ENCODE data around the gene PTPN14.
A peak's percentile ranks its signal among the peaks of the same experiment; 100 is the strongest.
"Not testable (repeated sequence)": the region's sequence is repeated elsewhere in the genome, so short reads cannot be mapped to it uniquely, and the experiment has no call there.

The PTPN14 gene

DNA sequence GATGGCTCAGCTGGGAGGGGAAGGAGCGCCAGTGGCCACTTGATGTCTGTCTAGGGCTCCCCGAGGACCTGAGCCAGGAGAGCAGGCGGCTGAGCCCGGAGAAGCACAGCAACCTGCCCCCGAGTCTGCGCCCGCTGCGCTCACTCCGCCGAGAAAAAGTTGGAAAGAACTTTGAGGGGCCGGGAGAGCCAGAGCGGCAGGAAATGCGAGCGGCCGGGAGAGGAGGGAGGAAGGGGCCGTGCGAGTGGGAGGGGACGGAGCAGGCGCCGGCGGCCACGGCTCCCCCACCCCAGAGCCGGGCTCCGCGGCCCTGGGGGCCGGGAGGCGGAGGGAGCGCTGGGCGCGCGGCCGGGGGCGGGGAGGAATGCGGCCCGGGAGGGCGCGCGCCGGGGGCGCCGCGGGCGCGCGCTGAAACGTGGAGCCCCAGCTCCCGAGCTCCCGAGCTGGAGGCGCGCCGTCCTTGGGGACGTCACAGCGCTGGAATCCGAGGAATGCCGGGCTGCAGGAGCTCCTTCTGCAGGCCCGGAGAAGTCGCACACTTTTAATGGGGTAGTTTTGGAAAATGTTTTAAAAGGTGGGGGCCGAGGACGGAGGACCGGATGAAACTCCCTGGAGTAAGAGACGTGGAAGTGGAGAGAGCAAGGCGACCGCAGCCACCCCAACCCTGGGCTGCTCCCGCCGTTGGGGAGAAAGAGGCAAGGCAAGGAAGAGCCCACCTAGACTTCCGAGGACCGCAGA, at the start of gene PTPN14:
Gene PTPN14 (minus strand): TSS at position 167 of the 738 bp plus-strand sequence. CDS start 86,799 bp downstream, outside the sequence.
- no peak for FAIRE-seq

DNA sequence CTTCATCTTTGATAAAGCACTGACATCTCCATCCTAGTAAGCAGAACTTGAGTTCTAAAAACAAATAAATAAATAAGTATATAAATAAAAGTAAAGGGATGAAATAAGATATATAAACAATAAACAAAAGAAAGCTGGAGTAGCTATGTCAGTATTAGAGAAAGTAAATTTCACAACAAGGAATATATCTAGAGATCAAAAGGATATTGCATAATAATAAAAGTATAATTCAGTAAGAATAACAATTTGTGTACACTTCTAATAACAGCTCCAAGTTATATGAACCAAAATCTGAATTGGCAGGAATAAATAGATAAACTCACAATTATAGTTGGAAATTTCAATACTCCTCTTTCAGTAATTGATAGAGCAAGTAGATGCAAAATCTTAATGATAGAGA, 41.8 kb upstream of the PTPN14 start:
- FAIRE-seq, result peak; percentile 58

DNA sequence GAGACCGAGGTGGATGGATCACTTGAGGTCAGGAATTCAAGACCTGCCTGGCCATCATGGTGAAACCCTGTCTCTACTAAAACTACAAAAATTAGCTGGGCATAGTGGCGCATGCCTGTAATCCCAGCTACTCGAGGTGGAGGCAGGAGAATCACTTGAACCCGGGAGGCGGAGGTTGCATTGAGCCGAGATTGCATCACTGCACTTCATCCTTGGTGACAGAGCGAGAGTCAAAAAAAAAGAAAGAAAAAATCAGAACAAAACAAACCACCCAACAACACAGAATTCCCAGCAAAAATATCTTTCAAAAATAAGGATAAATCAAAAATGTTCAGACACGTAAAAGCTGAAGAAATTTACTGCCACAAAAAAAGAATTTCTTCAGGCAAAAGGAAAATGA, 40.5 kb upstream of the PTPN14 start:
- not testable (repeated sequence) for FAIRE-seq

DNA sequence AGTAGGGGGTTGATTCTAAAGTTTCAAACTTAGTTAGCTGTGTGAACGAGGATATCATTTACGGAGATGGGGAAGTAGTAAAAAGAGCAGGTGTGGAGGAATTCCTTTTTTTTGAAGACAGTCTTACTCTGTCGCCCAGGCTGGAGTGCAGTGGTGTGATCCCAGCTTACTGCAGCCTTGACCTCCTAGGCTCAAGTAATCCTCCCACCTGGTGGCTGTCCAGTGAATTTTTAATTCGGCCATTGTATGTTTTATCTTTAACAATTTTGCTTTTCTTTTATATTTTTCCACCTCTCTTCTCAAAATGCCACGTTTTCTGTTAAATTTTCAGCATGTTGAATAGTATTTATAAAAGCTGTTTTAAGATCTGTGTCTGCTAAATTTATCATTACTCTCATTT, 39.3 kb upstream of the PTPN14 start:
- FAIRE-seq, result no peak

DNA sequence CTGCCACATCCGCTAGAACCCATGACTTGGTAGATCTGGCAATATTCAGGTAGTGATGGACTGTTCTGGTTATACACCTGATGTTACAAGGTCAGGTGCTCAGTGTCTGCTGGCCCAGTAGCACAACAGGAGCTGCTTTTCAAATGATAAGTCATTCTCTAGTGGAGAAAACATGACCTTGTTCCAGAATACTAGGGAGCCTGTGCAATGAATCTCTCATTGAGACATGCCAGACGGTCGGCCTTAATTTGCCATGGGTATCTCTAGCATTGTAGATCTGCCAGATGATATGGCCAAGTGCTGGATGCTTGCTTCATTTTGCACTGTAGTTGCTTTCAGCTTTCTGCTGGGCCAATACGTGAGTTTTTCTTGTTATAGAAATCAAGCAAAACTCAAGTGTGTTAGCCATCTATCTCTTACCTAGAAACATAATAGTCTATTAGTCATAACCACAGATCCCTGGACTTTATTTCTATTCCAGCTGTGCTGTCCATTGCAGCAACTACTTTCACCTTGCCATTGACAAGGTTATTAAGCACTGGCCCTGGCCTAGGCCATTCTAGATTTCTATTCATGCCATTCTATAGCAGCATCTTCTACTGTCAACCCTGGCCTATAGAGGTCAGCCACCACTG, 37.7 kb upstream of the PTPN14 start:
- no peak for FAIRE-seq

DNA sequence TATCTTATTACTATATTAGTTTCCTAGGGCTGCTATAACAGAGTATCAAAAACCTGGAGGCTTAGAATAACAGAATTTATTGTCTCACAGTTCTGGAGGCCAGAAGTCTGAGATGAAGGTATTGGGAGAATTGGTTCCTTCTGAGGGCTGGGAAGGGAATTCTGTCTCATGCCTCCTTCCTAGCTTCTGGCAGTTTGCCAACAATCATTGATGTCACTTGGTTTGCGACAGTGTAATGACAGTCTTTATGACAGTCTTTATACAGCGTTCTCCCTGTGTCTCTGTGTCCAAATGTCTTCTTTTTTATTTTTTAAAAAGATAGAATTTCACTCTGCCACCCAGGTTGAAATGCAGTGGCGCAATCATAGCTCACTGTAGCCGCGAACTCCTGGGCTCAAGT, 35.8 kb upstream of the PTPN14 start:
- FAIRE-seq, result no peak

DNA sequence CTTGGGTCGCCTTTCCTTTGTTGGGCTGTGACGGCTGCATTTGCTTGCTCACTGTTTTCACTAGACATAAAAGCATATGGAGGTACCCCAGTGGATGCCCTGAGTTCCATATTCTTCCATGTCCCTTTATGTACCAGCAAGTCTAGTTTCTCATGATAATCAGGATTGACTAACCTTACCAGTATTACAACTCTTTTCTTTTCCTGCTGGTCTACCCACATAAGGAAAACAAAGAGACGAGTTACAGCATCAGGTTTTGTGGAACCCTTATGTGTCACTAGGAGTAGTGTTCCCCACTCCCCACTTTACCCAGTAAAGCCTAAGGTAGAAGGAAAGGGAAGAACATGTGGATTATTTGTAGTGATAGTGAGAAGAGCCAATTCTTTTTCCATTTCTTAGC, 35.2 kb upstream of the PTPN14 start:
- FAIRE-seq, result no peak

DNA sequence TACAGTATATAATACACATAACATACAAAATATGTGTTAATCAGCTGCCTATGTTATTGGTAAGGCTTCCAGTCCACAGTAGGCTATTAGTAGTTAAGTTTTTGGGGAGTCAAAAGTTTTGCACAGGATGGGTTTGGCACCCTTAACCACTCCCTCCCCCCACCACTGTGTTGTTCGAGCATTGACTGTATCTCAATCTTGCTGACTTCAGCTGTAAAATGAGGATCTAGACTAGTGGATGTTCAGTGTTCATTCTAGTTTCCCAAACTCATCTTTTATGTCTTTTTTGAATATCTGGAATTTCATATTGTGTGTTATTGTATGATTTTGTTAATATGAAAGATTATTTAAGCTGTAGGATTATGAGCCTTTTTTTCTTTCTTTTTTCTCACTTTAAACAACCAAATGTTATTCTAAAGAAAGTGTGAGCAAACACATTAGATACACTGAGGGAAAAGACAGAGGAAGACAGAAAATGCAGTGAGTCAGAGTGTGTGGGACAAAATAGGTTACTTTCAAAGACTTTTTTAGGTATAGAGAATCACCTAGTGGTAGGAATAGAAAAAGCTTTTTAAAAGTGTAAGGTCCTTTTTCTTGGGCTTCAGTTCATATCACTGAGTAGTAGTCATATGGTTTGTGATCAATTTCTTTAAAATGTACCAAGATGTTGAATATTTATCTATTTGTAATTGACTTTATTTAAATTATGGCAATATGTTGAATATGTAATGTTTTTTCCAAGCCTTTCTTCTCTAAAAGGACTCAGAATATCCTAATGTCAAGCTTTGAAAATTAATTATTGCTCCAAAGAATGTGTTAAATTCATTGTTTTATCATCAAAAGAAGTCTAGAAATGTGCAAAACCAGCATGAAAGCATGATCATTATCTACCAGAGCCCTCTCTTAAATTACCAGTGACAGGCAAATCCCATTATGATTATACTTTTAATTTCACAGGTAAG, 33.7 kb upstream of the PTPN14 start:
- FAIRE-seq, result peak; percentile 97

DNA sequence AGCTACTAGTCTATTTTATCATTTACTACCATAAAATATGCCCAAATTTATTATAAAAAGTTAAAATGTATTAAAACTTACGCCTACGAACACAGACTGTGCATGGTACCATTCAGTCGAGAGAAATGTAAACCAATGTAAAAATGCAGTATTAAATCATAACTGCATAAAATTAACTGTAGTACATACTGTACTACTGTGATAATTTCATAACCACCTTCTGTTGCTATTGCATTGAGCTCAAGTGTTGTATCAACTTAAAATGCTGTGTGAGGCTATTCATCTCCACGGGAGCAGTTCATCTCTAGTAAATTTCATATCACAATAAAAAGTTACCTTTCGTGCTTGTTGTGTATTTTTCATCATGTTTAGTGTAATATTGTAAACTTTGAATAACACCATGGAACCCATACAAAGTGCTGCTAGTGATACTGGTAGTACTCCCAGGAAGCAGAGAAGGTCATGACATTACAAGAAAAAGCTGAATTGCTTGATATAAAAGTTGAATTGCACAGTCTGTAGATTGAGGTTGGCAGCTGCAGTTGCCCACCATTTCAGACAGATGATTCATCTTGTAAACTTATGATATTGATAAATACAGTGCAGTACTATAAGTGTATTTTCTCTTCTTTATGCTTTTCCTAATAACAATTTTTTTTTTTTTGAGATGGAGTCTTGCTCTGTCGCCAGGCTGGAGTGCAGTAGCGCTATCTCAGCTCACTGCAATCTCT, 32.6 kb upstream of the PTPN14 start:
- FAIRE-seq, result no peak

DNA sequence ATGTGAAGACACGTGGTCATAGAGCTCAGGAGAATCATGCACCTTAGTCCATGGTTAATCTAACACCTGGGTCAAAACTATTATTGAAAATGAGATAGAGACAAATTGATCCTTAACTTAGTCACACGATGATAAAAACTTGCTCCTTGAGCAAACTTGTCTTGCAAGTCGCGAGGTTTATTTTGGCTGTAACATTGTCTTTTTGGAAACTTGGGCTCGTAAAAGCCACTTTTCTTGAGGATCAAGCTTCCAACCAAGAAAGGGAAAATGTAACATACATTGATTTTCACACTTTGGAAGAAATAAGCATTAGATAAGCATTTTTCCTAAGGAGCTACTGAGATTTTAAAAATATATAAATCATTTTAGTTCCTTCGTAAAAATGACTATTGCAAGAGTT, 31.7 kb upstream of the PTPN14 start:
- FAIRE-seq, result no peak

DNA sequence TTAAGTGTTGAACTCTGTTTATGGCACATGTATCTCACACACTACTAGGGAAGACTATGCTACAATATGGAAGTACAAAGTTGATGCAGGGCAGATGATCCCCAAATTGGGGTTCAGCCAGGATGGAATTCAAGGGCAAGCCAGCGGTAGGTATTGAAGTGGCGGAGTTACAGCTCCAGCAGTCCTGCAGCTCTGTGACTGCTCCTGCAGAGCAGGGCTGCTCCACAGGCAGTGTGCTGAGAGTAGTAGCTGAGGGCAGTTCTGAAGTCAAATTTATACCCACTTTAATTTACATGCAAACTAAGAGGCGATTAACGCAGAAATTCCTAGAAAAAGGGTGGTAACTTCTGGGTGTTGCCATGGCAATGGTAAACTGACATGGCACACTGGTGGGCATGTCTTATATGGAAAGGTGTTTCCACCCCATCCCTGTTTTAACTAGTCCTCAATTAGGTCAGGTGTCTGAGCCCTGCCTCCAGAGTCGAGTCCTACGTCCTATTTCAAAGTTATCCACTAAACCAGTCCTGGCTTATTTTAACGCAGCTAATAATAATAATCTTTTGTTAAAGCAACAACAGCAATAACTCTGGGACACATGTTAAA, 31.0 kb upstream of the PTPN14 start:
- FAIRE-seq, result no peak

DNA sequence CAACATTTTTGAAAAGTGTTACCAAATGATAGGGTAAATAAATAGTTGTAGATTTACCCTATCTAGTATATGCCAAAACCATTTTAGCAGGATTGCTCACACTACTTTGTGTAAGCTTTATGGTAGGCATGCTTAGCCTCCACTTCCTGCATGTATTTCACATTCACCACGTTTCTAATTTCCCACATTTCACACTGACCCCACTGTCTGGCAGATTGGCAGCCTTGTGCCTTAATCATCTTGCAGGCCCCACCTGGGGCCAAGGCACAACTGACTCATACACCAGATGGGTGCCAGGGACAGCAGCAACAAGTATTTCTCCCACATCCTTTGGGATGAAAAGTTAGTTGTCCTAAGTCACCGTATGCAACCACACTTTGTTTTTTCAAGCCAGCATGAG, 30.4 kb upstream of the PTPN14 start:
- no peak for FAIRE-seq

DNA sequence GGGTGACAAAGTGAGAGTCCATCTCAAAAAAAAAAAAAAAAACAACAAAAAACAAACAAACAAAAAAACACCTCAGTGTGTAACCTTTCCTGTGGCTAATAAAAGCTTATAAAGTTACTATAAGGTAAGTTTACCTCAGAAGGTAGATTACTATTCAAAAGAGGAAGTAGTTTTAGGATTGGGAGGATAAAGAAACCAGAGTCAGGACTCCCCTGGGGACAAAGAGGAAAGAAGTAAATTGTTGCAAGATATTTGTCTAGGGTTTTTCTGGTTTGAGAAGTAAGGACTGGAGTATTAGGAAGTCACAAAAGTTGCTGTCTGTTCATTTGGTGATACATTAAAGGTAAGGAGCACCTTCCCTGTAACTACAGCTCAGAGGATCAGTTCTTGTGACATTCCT, 27.8 kb upstream of the PTPN14 start:
- no peak for FAIRE-seq

DNA sequence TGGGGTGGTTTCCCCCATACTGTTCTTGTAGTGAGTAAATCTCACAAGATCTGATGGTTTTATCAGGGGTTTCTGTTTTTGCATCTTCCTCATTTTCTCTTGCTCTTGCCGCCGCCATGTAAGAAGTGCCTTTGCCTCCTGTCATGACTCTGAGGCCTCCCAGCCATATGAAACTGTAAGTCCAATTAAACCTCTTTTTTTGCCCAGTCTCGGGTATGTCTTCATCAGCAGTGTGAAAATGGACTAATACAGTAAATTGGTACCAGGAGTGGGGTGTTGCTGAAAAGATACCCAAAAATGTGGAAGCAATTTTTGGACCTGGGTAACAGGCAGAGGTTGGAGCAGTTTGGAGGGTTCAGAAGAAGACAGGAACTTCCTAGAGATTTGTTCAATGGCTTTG, 24.7 kb upstream of the PTPN14 start:
- not testable (repeated sequence) for FAIRE-seq

DNA sequence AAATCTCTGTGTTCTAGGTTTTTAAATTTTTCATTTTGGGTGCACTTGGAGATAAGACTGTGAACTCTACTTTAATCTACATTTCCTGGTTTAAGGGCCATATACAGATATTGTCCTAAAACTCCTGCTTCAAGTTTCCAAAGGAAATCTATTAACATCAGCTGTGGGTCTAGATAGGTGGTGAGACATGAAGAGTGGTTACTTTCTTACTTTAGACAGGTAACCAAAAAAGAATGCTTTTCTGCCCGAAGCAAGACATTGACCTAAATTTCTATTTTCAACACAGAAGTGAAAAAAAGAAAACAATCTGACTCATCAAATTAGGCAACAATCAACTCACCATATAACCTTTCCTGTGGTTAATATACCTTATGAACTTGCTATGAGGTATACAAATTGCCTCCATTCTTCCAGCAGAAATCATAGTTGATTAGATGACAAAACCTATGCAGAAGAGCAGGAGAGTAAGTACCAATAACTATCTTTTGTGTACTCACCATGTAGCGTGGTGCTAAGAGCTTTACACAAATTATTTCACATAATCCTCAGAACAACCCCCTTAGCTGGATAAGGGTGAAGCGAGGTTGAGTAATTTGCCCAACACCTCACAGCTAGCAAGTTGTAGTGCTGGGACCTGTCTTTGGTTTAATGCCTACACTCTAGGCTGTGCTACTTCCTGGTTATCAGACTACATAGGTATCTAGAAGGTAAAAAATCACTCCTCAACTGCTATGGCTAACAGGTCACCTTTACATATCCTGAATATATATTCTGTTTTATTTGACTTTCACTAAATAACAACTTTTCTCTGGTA, 23.4 kb upstream of the PTPN14 start:
- FAIRE-seq, result no peak

DNA sequence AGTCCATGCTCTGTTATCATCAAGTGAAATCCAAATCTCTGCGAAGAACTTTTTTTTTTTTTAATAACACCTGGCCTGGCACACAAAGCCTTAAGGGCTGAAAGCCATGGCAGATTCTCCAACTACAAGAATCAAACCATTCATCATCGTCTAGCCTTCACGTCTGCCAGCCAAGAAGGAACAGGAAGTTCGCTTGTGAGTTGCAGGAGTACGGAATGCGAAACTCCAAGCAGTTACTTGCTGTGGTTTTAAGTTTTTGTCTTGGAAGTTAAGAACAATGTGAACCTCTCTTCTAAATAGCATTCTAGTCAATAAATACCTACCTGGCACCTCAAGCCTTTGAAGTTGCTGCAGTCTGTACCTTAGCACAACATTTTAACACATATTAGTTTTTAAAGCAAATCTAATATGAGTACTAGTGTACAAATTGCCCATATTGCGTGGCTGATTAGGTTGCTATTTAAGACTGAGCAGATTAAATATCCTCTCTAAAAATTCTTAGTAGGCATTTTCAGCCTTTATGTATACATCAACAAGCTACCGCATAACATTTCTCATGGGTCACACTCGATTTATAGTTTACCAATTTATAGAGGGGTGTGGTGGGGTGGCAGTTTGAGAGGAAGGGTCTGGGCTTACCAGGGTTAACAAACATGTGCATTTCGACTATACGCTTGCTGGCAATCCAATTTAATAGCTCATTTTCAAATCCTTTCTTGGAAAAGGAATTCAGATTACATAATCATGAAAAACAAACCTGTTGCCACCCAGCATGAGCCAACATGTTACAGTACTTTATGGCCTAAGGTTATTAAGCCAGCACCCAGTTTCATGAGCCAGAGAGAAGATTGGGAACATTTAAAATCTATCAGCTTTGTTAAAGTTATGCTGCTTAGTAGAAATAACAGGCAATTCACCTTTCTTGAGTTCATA, 22.2 kb upstream of the PTPN14 start:
- FAIRE-seq, result no peak

DNA sequence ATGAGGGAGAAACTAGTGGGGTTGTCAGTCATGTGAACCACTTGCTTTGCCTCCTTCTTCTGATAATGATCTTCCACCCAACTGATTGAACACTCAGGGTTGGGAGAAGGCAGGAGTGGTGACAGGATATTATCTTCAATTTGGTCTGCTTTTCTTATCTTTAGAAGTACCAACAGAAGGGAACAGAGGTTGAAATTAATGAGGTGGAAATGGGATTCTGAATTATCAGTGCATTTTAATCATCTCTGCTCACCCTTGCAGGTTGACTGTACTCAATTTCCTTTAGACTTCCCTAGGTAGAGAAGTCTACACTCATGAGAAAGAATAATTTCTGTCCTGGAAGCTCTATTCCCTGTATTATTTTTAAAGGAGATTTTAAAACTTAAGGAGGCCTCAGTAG, 19.9 kb upstream of the PTPN14 start:
- no peak for FAIRE-seq

DNA sequence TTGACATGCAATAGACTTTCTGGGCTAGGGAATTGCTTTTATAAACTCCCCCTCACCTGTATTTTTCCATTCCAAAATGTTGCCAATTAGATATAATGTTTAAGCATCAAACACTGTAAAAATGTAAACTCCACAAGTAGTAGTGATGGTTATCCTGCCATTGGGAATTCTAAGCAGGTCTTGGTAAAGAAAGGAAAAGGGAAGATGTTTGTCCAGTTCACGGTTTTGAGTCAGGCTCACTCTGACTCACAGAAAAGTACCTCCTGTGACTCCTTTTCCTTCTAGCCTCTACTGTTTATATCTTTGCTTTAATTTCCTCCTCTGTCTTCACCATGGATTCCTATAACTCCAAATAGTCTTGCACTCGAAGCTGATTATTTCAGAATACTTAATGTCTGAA, 19.0 kb upstream of the PTPN14 start:
- FAIRE-seq, result no peak

DNA sequence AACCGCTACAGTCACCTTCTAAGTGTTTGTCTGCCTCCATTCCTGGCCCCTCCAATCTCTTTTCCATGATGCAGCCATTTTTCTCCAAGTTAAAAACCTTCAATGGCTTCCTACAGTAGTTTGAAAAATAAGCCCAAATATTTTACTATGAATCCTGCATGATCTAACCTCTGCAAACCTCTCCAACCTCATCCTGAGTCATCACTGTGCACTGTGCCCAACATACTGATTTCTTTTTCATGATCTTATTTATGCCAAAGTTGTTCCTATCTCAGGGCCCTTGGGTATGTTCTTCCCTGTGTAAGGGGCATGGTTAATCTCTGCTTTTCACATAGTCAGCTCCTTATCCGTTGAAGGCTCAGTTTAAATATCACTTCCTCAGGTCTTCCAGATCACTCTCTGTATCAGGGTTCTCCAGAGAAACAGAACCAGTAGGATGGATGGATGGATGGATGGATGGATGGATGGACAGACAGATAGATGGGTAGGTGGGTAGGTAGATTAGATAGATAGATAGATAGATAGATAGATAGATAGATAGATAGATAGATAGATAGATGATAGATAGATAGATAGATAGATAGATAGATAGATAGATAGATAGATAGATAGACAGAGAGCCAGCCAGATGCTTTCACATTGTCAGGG, 18.1 kb upstream of the PTPN14 start:
- FAIRE-seq, result no peak

DNA sequence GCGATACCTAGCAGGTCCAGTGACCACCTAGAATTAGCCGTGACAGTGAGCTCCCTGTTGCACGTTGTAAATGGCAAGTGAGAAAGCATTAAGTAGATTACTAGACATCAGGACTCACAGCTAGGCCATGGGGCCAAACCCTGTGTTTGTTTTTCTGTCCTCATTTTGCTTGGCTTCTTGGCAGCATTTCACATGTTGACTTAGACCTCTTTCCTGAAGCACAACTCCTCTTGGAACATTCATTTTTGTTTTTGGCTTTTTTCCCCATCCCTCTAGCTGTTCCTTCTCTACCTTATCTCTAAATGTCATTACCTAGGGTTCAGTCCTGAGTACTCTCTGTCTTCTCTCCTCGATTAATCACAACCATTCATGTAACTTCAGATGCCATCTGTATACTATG, 16.9 kb upstream of the PTPN14 start:
- no peak for FAIRE-seq

Measured in G401.6 (cell line).